K562 (cell line): ENCODE data around the gene EXOC4. TPM values are rescaled to one million over a fixed set of nuclear protein-coding genes. Genes with fewer than 3 reads are reported as not detected.

Experiments
- ARID3B ChIP-seq: fragments of 250-450 bp; sonication (Bioruptor Pico); IDR thresholded peaks from 2 replicates; pipeline ENCODE4 v1.4.0; 2020; ENCODE audit warnings: borderline replicate concordance
- CAMTA2 ChIP-seq: fragments of 250-450 bp; sonication (Bioruptor Pico); conservative IDR thresholded peaks from 2 replicates; pipeline ENCODE4 v1.5.1; 2022
- CREBBP ChIP-seq: IDR thresholded peaks from one replicate; pipeline ENCODE4 v1.6.1; 2012; ENCODE audit warnings: low read depth, mild to moderate bottlenecking, control low read depth, inconsistent platforms, low read length
- CXXC5 ChIP-seq: fragments of 250-450 bp; sonication (Bioruptor Pico); IDR thresholded peaks from 2 replicates; pipeline ENCODE4 v1.8.0; 2022; ENCODE audit warnings: inconsistent platforms, mild to moderate bottlenecking, moderate library complexity
- E2F6 ChIP-seq, 2 experiments: IDR thresholded peaks; 2 replicates each; pipeline ENCODE4 v1.6.1; 2011; ENCODE audit warnings: borderline replicate concordance in 1 of 2, control low read depth in 1 of 2, low read depth in 1 of 2, low read length in 1 of 2, mild to moderate bottlenecking in 1 of 2, mixed read lengths in 1 of 2, moderate library complexity in 1 of 2; ENCODE audit not compliant: insufficient read depth in 1 of 2, insufficient read length in 1 of 2, poor library complexity in 1 of 2, severe bottlenecking in 1 of 2; ENCODE audit errors: extremely low read depth in 1 of 2
- EP400 ChIP-seq: fragments of 450-650 bp; IDR thresholded peaks from 2 replicates; pipeline ENCODE4 v1.6.1; 2017; ENCODE audit warnings: antibody characterized with exemption, mild to moderate bottlenecking, moderate library complexity
- ESRRB ChIP-seq: fragments of 250-450 bp; sonication (Bioruptor Pico); IDR thresholded peaks from 2 replicates; pipeline ENCODE4 v1.5.0; 2020; ENCODE audit warnings: mild to moderate bottlenecking, moderate library complexity, borderline replicate concordance
- KLF6 ChIP-seq: fragments of 250-450 bp; sonication (Bioruptor Pico); IDR thresholded peaks from 2 replicates; pipeline ENCODE4 v1.4.0; 2020; ENCODE audit warnings: mild to moderate bottlenecking, moderate library complexity, borderline replicate concordance
- MCM7 ChIP-seq, 2 experiments: fragments of 450-650 bp; IDR thresholded peaks; 2 replicates each; pipeline ENCODE4 v1.6.1; 2016 to 2018
- MTF1 ChIP-seq: fragments of 250-450 bp; sonication (Bioruptor Pico); IDR thresholded peaks from 2 replicates; pipeline ENCODE4 v1.9.0; 2021; ENCODE audit warnings: moderate library complexity, mild to moderate bottlenecking, inconsistent platforms, borderline replicate concordance
- NCOA4 ChIP-seq: fragments of 450-650 bp; IDR thresholded peaks from 2 replicates; pipeline ENCODE4 v1.6.1; 2018; ENCODE audit warnings: mild to moderate bottlenecking; ENCODE audit not compliant: partially characterized antibody
- RBM25 ChIP-seq: fragments of 200-400 bp; formaldehyde crosslinking; IDR thresholded peaks from 2 replicates; pipeline ENCODE4 v1.6.1; 2018; ENCODE audit warnings: low read length, low read depth, moderate library complexity; ENCODE audit not compliant: severe bottlenecking
- RCOR1 ChIP-seq, 2 experiments: IDR thresholded peaks; 2 replicates each; pipeline ENCODE4 v1.6.1; 2012; ENCODE audit warnings: low read depth in 2 of 2, low read length in 2 of 2, borderline replicate concordance in 1 of 2, improper control_type of control experiment in 1 of 2
- RFX5 ChIP-seq: IDR thresholded peaks from 2 replicates; pipeline ENCODE4 v1.6.1; 2011; ENCODE audit warnings: low read depth, mild to moderate bottlenecking, improper control_type of control experiment, low read length
- SIX5 ChIP-seq, 2 experiments: IDR thresholded peaks; 2 replicates each; pipeline ENCODE4 v1.6.1; 2011; ENCODE audit warnings: low read length in 2 of 2, borderline replicate concordance in 1 of 2, low read depth in 1 of 2, mild to moderate bottlenecking in 1 of 2, moderate library complexity in 1 of 2; ENCODE audit not compliant: insufficient read depth in 1 of 2
- TRIM24 ChIP-seq, 2 experiments: fragments of 450-650 bp; IDR thresholded peaks; 2 replicates each; pipeline ENCODE4 v1.6.1; 2016
- TRIM28 ChIP-seq: fragments of 450-650 bp; IDR thresholded peaks from 2 replicates; pipeline ENCODE4 v1.6.1; 2017
- ZBTB12 ChIP-seq: fragments of 250-450 bp; sonication (Bioruptor Pico); IDR thresholded peaks from 2 replicates; pipeline ENCODE4 v1.4.0; 2020
- ZBTB34 ChIP-seq: fragments of 250-450 bp; sonication (Bioruptor Pico); IDR thresholded peaks from 2 replicates; pipeline ENCODE4 v1.8.0; 2021; ENCODE audit warnings: mild to moderate bottlenecking, moderate library complexity
- ZBTB8A ChIP-seq: fragments of 450-650 bp; IDR thresholded peaks from 2 replicates; pipeline ENCODE4 v1.6.1; 2018; ENCODE audit warnings: mild to moderate bottlenecking, moderate library complexity; ENCODE audit not compliant: partially characterized antibody
- ZZZ3 ChIP-seq: fragments of 450-650 bp; IDR thresholded peaks from 2 replicates; pipeline ENCODE4 v1.6.1; 2016; ENCODE audit warnings: antibody characterized with exemption, mild to moderate bottlenecking, moderate library complexity
- polyA plus RNA-seq, 8 experiments: library from polyadenylated mRNA; depleted of rRNA in 4 of 8; stranded (reverse) in 5 of 8; unstranded in 3 of 8; fragments of >200 nt; fragmentation: Nextera tagmentation in 2 of 8; fragmentation: Illumina TruSeq in 1 of 8; extraction: Ambion mirVana in 2 of 8; extraction: Trizol in 1 of 8; gene quantifications; 2 replicates each; pipeline versions ENCODE4 v1.2.1 to v1.2.3, GENCODE V29; 2011 to 2014; ENCODE audit warnings: inconsistent platforms in 1 of 8, missing spikeins in 1 of 8
- total RNA-seq, 7 experiments: library from RNA; depleted of rRNA in 6 of 7; stranded (reverse); fragments of >200 nt in 6 of 7; fragmentation: Illumina TruSeq in 2 of 7; extraction: Trizol in 2 of 7; gene quantifications; 2 replicates each; pipeline versions ENCODE4 v1.2.1 to v1.2.3, GENCODE V29; 2011 to 2021; ENCODE audit warnings: low replicate concordance in 1 of 7

The EXOC4 gene
- total and polyA plus RNA-seq, 9 of the 15 experiments (the other 6 are each of a cell fraction or from before 2014, with no cell fraction given), result 18.5 to 73.1 (median 46.6) TPM

- TF ChIP-seq KLF6, result no peak
- no peak for TF ChIP-seq SIX5 (IDR thresholded peaks at IDR 0.05; ENCODE audit: borderline replicate concordance in 1 of 2, insufficient read depth in 1 of 2, low read depth in 1 of 2, low read length in 2 of 2)
- TF ChIP-seq CREBBP, result no peak
- TF ChIP-seq ZZZ3, result no peak
- no peak for TF ChIP-seq ZBTB8A
- TF ChIP-seq ZBTB12 (CRISPR knock-in tag), result no peak
- no peak for TF ChIP-seq TRIM28
- no peak for TF ChIP-seq CAMTA2 (CRISPR knock-in tag)
- no peak for TF ChIP-seq RBM25
- no peak for TF ChIP-seq ESRRB (CRISPR knock-in tag)
- no peak for TF ChIP-seq RFX5
- TF ChIP-seq CXXC5, result no peak
- no peak for TF ChIP-seq E2F6 (IDR thresholded peaks at IDR 0.05; ENCODE audit: borderline replicate concordance in 1 of 2, extremely low read depth in 1 of 2, insufficient read depth in 1 of 2, insufficient read length in 1 of 2, low read depth in 1 of 2, low read length in 1 of 2, poor library complexity in 1 of 2, severe bottlenecking in 1 of 2)
- no peak for TF ChIP-seq ZBTB34
- no peak for TF ChIP-seq MCM7 (IDR thresholded peaks at IDR 0.05)
- TF ChIP-seq MTF1 (CRISPR knock-in tag), result no peak
- no peak for TF ChIP-seq ARID3B (CRISPR knock-in tag)
- 0 out of 4 replicates have a peak, but pooled peaks of 1 of the 2 experiments have one; percentile 11 for TF ChIP-seq TRIM24 (IDR thresholded peaks at IDR 0.05)
- peak in 1 of 2 experiments; percentile 18; a peak in 1 of 4 replicates for TF ChIP-seq RCOR1 (IDR thresholded peaks at IDR 0.05; ENCODE audit: borderline replicate concordance in 1 of 2, low read depth in 2 of 2, low read length in 2 of 2)
- 0 out of 2 replicates have a peak, but pooled peaks have one; percentile 18 for TF ChIP-seq EP400
- no peak for TF ChIP-seq NCOA4
Measured at GRCh38 chr7:133491846-133492652, 239.2 kb downstream of the EXOC4 start (continued).
